H1 (cell line): ENCODE measurements around the gene TIGD1. TPM values are rescaled to one million over a fixed set of nuclear protein-coding genes. Genes with fewer than 3 reads are reported as not detected.

Experiments
- CTCF ChIA-PET: fragments of 300-600 bp; sonication (Branson Sonifier 250); formaldehyde crosslinking; loops from one replicate; lab custom pipeline; 2021; ENCODE audit not compliant: partially characterized antibody; lab: Charles Lee
- POLR2A ChIA-PET: fragments of 300-600 bp; sonication (Branson Sonifier 250); formaldehyde crosslinking; loops from one replicate; lab custom pipeline; 2021; ENCODE audit warnings: inconsistent platforms; ENCODE audit not compliant: partially characterized antibody; lab: Charles Lee
- DNase-seq, 2 experiments: peaks; one replicate each; pipeline versions ENCODE4 v3.0.0 to v3.0.0-alpha.2; 2010 to 2022; ENCODE audit warnings: low spot score in 2 of 2, low read depth in 1 of 2, mixed read lengths in 1 of 2
- FAIRE-seq: peaks from 2 replicates; lab custom pipeline; 2011; peaks lifted over from hg19 to GRCh38; lab: Jason Lieb, UNC
- H2AFZ ChIP-seq: 2 replicates; pipeline ENCODE4 v1.8.1; 2012; ENCODE audit warnings: low read length, inconsistent platforms
- H2AK5ac ChIP-seq: 2 replicates; pipeline ENCODE4 v1.6.1; 2013; ENCODE audit warnings: low read depth, low read length
- H2BK120ac ChIP-seq: replicated peaks from 2 replicates; pipeline ENCODE3; 2013; ENCODE audit warnings: low read depth, low read length, inconsistent platforms
- H2BK12ac ChIP-seq: 2 replicates; pipeline ENCODE4 v1.6.1; 2013; ENCODE audit warnings: low read depth, low read length
- H2BK15ac ChIP-seq: 2 replicates; pipeline ENCODE4 v1.6.1; 2013; ENCODE audit warnings: low read length
- H2BK20ac ChIP-seq: 2 replicates; pipeline ENCODE4 v1.6.1; 2013; ENCODE audit warnings: low read length
- H2BK5ac ChIP-seq: 2 replicates; pipeline ENCODE4 v1.6.1; 2013; ENCODE audit warnings: low read depth, low read length
- H3K14ac ChIP-seq: 2 replicates; pipeline ENCODE4 v1.6.1; 2013; ENCODE audit warnings: inconsistent platforms; ENCODE audit not compliant: insufficient read length
- H3K18ac ChIP-seq: 2 replicates; pipeline ENCODE4 v1.6.1; 2013; ENCODE audit warnings: low read length; ENCODE audit errors: extremely low read depth
- H3K23ac ChIP-seq: 2 replicates; pipeline ENCODE4 v1.6.1; 2013; ENCODE audit warnings: inconsistent platforms; ENCODE audit not compliant: insufficient read length
- H3K23me2 ChIP-seq: 2 replicates; pipeline ENCODE4 v1.6.1; 2013; ENCODE audit warnings: low read depth, low read length
- H3K27ac ChIP-seq: 2 replicates; pipeline ENCODE4 v1.6.1; 2011; ENCODE audit warnings: low read depth, low read length, inconsistent platforms
- H3K27me3 ChIP-seq, 4 experiments: replicated peaks in 1 of 4; 1 replicate in 1 of 4; 2 replicates in 3 of 4; pipeline versions ENCODE4 v1.6.1 to v1.8.1; 2011 to 2013; ENCODE audit warnings: low read length in 3 of 4, mild to moderate bottlenecking in 3 of 4, inconsistent platforms in 2 of 4, mixed read lengths in 2 of 4, moderate library complexity in 1 of 4; ENCODE audit not compliant: control insufficient read depth in 3 of 4, insufficient read depth in 3 of 4; ENCODE audit errors: extremely low read depth in 1 of 4
- H3K36me3 ChIP-seq, 4 experiments: 2 replicates each; pipeline versions ENCODE4 v1.6.1 to v1.8.1; 2011 to 2013; ENCODE audit warnings: mild to moderate bottlenecking in 4 of 4, low read length in 3 of 4, moderate library complexity in 2 of 4, control low read depth in 1 of 4, inconsistent platforms in 1 of 4; ENCODE audit not compliant: insufficient read depth in 4 of 4, control insufficient read depth in 2 of 4
- H3K4ac ChIP-seq: replicated peaks from 2 replicates; pipeline ENCODE3; 2013; ENCODE audit warnings: low read length, low read depth, mixed read lengths, inconsistent platforms; ENCODE audit not compliant: insufficient read length
- H3K4me1 ChIP-seq, 4 experiments: replicated peaks in 1 of 4; 1 replicate in 1 of 4; 2 replicates in 3 of 4; pipeline versions ENCODE4 v1.6.1 to v1.8.1; 2011 to 2013; ENCODE audit warnings: low read length in 3 of 4, inconsistent platforms in 2 of 4, mixed read lengths in 1 of 4; ENCODE audit not compliant: insufficient read depth in 4 of 4, control insufficient read depth in 3 of 4
- H3K4me2 ChIP-seq, 2 experiments: 2 replicates each; pipeline versions ENCODE4 v1.6.1 to v1.8.1; 2011 to 2013; ENCODE audit warnings: low read depth in 2 of 2, low read length in 2 of 2, control low read depth in 1 of 2, inconsistent platforms in 1 of 2, mild to moderate bottlenecking in 1 of 2; ENCODE audit not compliant: insufficient read depth in 1 of 2
- H3K4me3 ChIP-seq, 4 experiments: fragments of 200-600, 300-600 bp in 1 of 4; sonication (generic), shearing (Covaris generic), sonication (Bioruptor Twin) in 1 of 4; 2 replicates each; pipeline versions ENCODE4 v1.5.1 to v1.8.1; 2011 to 2016; ENCODE audit warnings: low read length in 4 of 4, low read depth in 3 of 4, control low read depth in 2 of 4, inconsistent platforms in 2 of 4, mild to moderate bottlenecking in 2 of 4, mixed read lengths in 1 of 4, moderate library complexity in 1 of 4; ENCODE audit not compliant: insufficient read depth in 2 of 4; ENCODE audit errors: extremely low read depth in 1 of 4
- H3K56ac ChIP-seq: replicated peaks from 2 replicates; pipeline ENCODE3; 2013; ENCODE audit warnings: low read depth, mild to moderate bottlenecking, mixed read lengths, low read length, inconsistent platforms; ENCODE audit not compliant: insufficient read length
- H3K79me1 ChIP-seq: 2 replicates; pipeline ENCODE4 v1.6.1; 2013; ENCODE audit warnings: low read depth, low read length, control low read depth
- H3K79me2 ChIP-seq, 2 experiments: 2 replicates each; pipeline versions ENCODE4 v1.6.1 to v1.8.1; 2012 to 2013; ENCODE audit warnings: low read length in 2 of 2, mild to moderate bottlenecking in 2 of 2, inconsistent platforms in 1 of 2; ENCODE audit not compliant: insufficient read depth in 2 of 2, control insufficient read depth in 1 of 2
- H3K9ac ChIP-seq, 4 experiments: replicated peaks in 1 of 4; 1 replicate in 1 of 4; 2 replicates in 3 of 4; pipeline versions ENCODE4 v1.6.1 to v1.8.1; 2011 to 2013; ENCODE audit warnings: low read depth in 3 of 4, low read length in 3 of 4, control low read depth in 2 of 4, mild to moderate bottlenecking in 2 of 4, moderate library complexity in 2 of 4, inconsistent platforms in 1 of 4; ENCODE audit errors: extremely low read depth in 1 of 4
- H3K9me3 ChIP-seq, 2 experiments: 2 replicates each; pipeline versions ENCODE4 v1.6.1 to v1.8.1; 2012 to 2013; ENCODE audit warnings: mild to moderate bottlenecking in 2 of 2, moderate library complexity in 2 of 2, control low read depth in 1 of 2, inconsistent platforms in 1 of 2, low read depth in 1 of 2, low read length in 1 of 2, mixed read lengths in 1 of 2; ENCODE audit not compliant: insufficient read depth in 2 of 2
- H4K20me1 ChIP-seq, 2 experiments: replicated peaks in 1 of 2; 2 replicates each; pipeline versions ENCODE3 to v1.8.1; 2011 to 2013; ENCODE audit warnings: inconsistent platforms in 2 of 2, low read length in 2 of 2, mild to moderate bottlenecking in 1 of 2; ENCODE audit not compliant: insufficient read depth in 2 of 2, control insufficient read depth in 1 of 2
- H4K5ac ChIP-seq: 2 replicates; pipeline ENCODE4 v1.6.1; 2013; ENCODE audit warnings: low read length, low read depth, mixed read lengths, inconsistent platforms; ENCODE audit not compliant: insufficient read length
- H4K8ac ChIP-seq: 2 replicates; pipeline ENCODE4 v1.8.0; 2013; ENCODE audit warnings: mild to moderate bottlenecking, moderate library complexity, low read length, inconsistent platforms; ENCODE audit not compliant: insufficient read depth; ENCODE audit errors: extremely low read depth
- H4K91ac ChIP-seq: replicated peaks from 2 replicates; pipeline ENCODE3; 2013; ENCODE audit warnings: low read length, mixed read lengths, inconsistent platforms; ENCODE audit not compliant: insufficient read length
- BRCA1 ChIP-seq: IDR thresholded peaks from 2 replicates; pipeline ENCODE4 v1.6.1; 2012; ENCODE audit warnings: low read depth, low read length, improper control_type of control experiment
- CBX8 ChIP-seq: fragments of 300-800, 300-1000 bp; sonication (generic); IDR thresholded peaks from 2 replicates; pipeline ENCODE4 v1.7.1; 2016; ENCODE audit warnings: low read depth, low read length, borderline replicate concordance
- CREB1 ChIP-seq: IDR thresholded peaks from 2 replicates; pipeline ENCODE4 v1.6.1; 2012; ENCODE audit warnings: inconsistent platforms
- EP300 ChIP-seq, 2 experiments: IDR thresholded peaks; 1 replicate in 1 of 2; 2 replicates in 1 of 2; pipeline ENCODE4 v1.6.1; 2011 to 2012; ENCODE audit warnings: low read depth in 2 of 2, low read length in 2 of 2, mild to moderate bottlenecking in 2 of 2, borderline replicate concordance in 1 of 2, inconsistent platforms in 1 of 2, moderate library complexity in 1 of 2
- KDM5A ChIP-seq: fragments of 200-600 bp; IDR thresholded peaks from 2 replicates; pipeline ENCODE4 v1.7.1; 2012; ENCODE audit warnings: mild to moderate bottlenecking, low read length, inconsistent platforms, mixed read lengths
- SAP30 ChIP-seq: fragments of 300-600 bp; sonication (generic); IDR thresholded peaks from 2 replicates; pipeline ENCODE4 v1.7.1; 2012; ENCODE audit warnings: low read length, moderate library complexity, mild to moderate bottlenecking, inconsistent platforms; ENCODE audit not compliant: insufficient read depth, insufficient replicate concordance
- SIX5 ChIP-seq: IDR thresholded peaks from 2 replicates; pipeline ENCODE4 v1.6.1; 2011; ENCODE audit warnings: mild to moderate bottlenecking, low read depth, low read length
- TAF7 ChIP-seq: optimal IDR thresholded peaks from 2 replicates; pipeline ENCODE3; 2011; ENCODE audit warnings: low read depth, mild to moderate bottlenecking, inconsistent platforms, low read length, moderate library complexity, borderline replicate concordance
- TEAD4 ChIP-seq: IDR thresholded peaks from 2 replicates; pipeline ENCODE4 v1.6.1; 2012; ENCODE audit warnings: low read depth, low read length, inconsistent platforms, mixed read lengths
- YY1 ChIP-seq: IDR thresholded peaks from 2 replicates; pipeline ENCODE4 v1.6.1; 2011; ENCODE audit warnings: low read depth, mild to moderate bottlenecking, low read length
- WGBS, 2 experiments: shearing (Covaris generic) in 1 of 2; methylation state at CpG; one replicate each; pipeline versions ENCODE4 v1.1.6 to v1.1.7; 2013 to 2015; ENCODE audit warnings: low lambda C conversion rate in 2 of 2, mixed read lengths in 2 of 2, inconsistent platforms in 1 of 2, low coverage in 1 of 2, missing lambda C conversion rate in 1 of 2; ENCODE audit not compliant: insufficient replicate concordance in 2 of 2, insufficient coverage in 1 of 2, insufficient read length in 1 of 2; ENCODE audit errors: extremely low coverage in 1 of 2, missing lambda C conversion rate in 1 of 2; 5-methylcytosine and 5-hydroxymethylcytosine counted together
- polyA plus RNA-seq, 7 experiments: library from polyadenylated mRNA; depleted of rRNA in 3 of 7; stranded (reverse) in 5 of 7; unstranded in 2 of 7; fragments of >200 nt in 5 of 7; fragments of 200-250 nt in 2 of 7; gene quantifications; 1 replicate in 5 of 7; 2 replicates in 1 of 7; 4 replicates in 1 of 7; pipeline versions ENCODE4 v1.2.1 to v1.2.3, GENCODE V29; 2011 to 2013; ENCODE audit warnings: missing spikeins in 2 of 7, mixed read lengths in 2 of 7
- total RNA-seq: library from RNA; stranded (reverse); fragmentation: NEBNext Ultra II Directional; extraction: Animal tissue kit (Norgen Biotek cat#: 25700); gene quantifications from 2 replicates; pipeline ENCODE4 v1.2.1, GENCODE V29; 2021

The TIGD1 gene
- total and polyA plus RNA-seq, 2 of the 8 experiments (the other 6 are each of a cell fraction or from before 2014, with no cell fraction given) = 4.7 to 8.3 TPM

DNA sequence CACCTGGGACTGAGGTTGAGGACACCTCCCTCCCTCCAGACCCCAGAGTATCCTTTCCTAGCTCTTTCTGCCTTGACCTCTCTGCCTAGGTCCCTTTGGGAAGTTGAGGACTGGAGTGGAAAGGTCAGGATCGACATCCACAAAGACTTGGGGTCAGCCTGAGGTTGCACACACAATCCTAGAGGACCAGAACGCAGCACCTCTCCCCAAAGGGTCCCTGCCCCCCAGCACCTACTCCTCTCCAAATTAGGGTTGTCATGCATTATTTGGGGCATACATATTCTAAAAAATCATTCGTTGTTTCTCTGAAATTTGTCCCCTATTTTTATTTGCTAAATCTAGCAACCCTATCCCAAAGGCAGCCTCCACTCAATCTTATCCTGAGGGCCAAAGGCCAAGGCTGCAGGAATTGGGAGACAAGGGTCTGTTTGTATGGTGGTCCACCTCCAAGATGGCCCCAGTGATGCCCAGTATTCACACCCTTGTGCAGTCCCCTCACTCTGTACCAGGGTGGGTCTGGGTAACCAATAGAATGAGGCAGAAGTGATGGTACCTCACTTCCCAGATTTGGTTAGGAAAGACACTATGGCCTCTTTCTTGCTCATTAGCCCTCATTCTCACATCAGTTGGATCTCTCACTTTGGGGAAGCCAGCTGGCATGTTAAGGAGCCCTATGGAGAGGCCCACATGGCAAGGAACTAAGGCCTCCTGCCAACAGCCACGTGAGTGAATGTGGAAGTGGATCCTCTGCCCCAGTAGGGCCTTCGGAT is 14.4 kb downstream of the TIGD1 start:
- no peak for DNase-seq
- H3K79me1 ChIP-seq = no peaks in the 10 kb centered on the region
- TF ChIP-seq SIX5 (no peak), CREB1 (no peak), KDM5A (no peak), YY1 (no peak), BRCA1 (no peak), TEAD4 (no peak), TAF7 (no peak), SAP30 (no peak), CBX8 (no peak), EP300 (IDR thresholded peaks at IDR 0.05; ENCODE audit: borderline replicate concordance in 1 of 2, low read depth in 2 of 2, low read length in 2 of 2) (no peak)

More for the DNA sequence above, 14.4 kb downstream of the TIGD1 start:
- no peak overlapping the region for H3K23ac ChIP-seq
- H3K79me2 ChIP-seq = no peaks in the 10 kb centered on the region
- FAIRE-seq = no peak
- ChIA-PET POLR2A (interaction anchor here (1.3 to 1.9 kb wide), 2 partner anchors 10 to 12 kb away, joined by 4 to 5 read pairs; partner anchors contain the start of gene CHRND), CTCF (interaction anchor here (0.6 to 5.5 kb wide), 5 partner anchors 9 to 64 kb away, joined by 3 to 29 read pairs (median 21); partner anchors contain the start of genes CHRND and PRSS56)
- H3K4me2 ChIP-seq = no peak overlapping the region
- no peak overlapping the region for H3K27ac ChIP-seq
- 92% methylated on average over 5 of the region's 5 CpGs; no CpG with 5 or more reads in 1 of the 2 experiments for WGBS, 2 experiments
- no peak overlapping the region for H3K4ac ChIP-seq
- no peaks in the 10 kb centered on the region for H3K36me3 ChIP-seq
- H2BK15ac ChIP-seq = no peak overlapping the region
- H3K4me1 ChIP-seq = peaks cover 0 to 18% (median 11%) of the 10 kb centered on the region in 4 experiments; a peak in 6 of 7 replicates
- no peak overlapping the region for H3K4me3 ChIP-seq
- H3K14ac ChIP-seq = no peak overlapping the region
- 0 out of 4 replicates have a peak, but pooled peaks cover 0 to 5% of the 10 kb centered on the region in 2 experiments for H3K9me3 ChIP-seq
- H2BK5ac ChIP-seq = no peak overlapping the region
- H2BK120ac ChIP-seq = no peak overlapping the region
- 0 out of 2 replicates have a peak, but pooled peaks cover 1% of the 10 kb centered on the region for H3K23me2 ChIP-seq
- no peak overlapping the region for H4K91ac ChIP-seq
- no peak overlapping the region for H2AFZ ChIP-seq
- no peak overlapping the region for H4K8ac ChIP-seq
- no peak overlapping the region for H3K9ac ChIP-seq
- H4K5ac ChIP-seq = no peak overlapping the region
- H2AK5ac ChIP-seq = no peak overlapping the region
- H2BK12ac ChIP-seq = no peak overlapping the region
- H3K27me3 ChIP-seq = no peaks in the 10 kb centered on the region
- H4K20me1 ChIP-seq = no peaks in the 10 kb centered on the region
- no peak overlapping the region for H3K56ac ChIP-seq
- H3K18ac ChIP-seq = no peak overlapping the region
- no peak overlapping the region for H2BK20ac ChIP-seq
